GM12878 (cell line): ENCODE data around the gene IKBIP. TPM values are rescaled to one million over a fixed set of nuclear protein-coding genes. Genes with fewer than 3 reads are reported as not detected.

Source experiments
- ATAC-seq: fragments of 200-7000 bp; cut with Tn5 transposase; 3 replicates; pipeline ENCODE4 v1.9.1; 2020; ENCODE audit warnings: mild to moderate bottlenecking, moderate library complexity
- BruUV-seq: library from RNA; stranded (reverse); fragments of 400-500 nt; replicated peaks from 2 replicates; lab custom pipeline; 2021; lab: Mats Ljungman, UMichigan
- CTCF ChIA-PET: fragments of 300-600 bp; sonication (Branson Sonifier 250); formaldehyde crosslinking; extraction: SDS; loops from one replicate; lab custom pipeline; 2021; ENCODE audit warnings: inconsistent platforms; lab: Yijun Ruan, JAX
- POLR2A ChIA-PET: fragments of 350-600 bp; formaldehyde crosslinking; extraction: SDS; loops from one replicate; lab custom pipeline; 2021; ENCODE audit warnings: inconsistent platforms; lab: Charles Lee
- RAD21 ChIA-PET: fragments of 300-600 bp; sonication (Branson Sonifier 250); formaldehyde crosslinking; loops from one replicate; lab custom pipeline; 2023; ENCODE audit warnings: antibody characterized with exemption; ENCODE audit not compliant: unreplicated experiment; lab: Charles Lee
- SMC1A ChIA-PET: fragments of 300-600 bp; sonication (Branson Sonifier 250); formaldehyde crosslinking; loops from one replicate; lab custom pipeline; 2023; ENCODE audit not compliant: unreplicated experiment, uncharacterized antibody; lab: Charles Lee
- DNase-seq: peaks from one replicate; pipeline ENCODE4 v3.0.0-alpha.2; 2011; ENCODE audit warnings: low read depth, low spot score
- FAIRE-seq: peaks from 3 replicates; lab custom pipeline; 2011; peaks lifted over from hg19 to GRCh38; lab: Jason Lieb, UNC
- H2AFZ ChIP-seq: 2 replicates; pipeline ENCODE4 v1.6.0; 2011; ENCODE audit warnings: low read depth, low read length, control low read depth; ENCODE audit not compliant: control insufficient read depth
- H3K27ac ChIP-seq: 2 replicates; pipeline ENCODE4 v1.5.1; 2011; ENCODE audit warnings: control low read depth; ENCODE audit not compliant: control insufficient read depth, insufficient read depth
- H3K27me3 ChIP-seq, 2 experiments: replicated peaks in 1 of 2; 2 replicates each; pipeline versions ENCODE4 v1.6.0 to v1.6.1; 2011; ENCODE audit warnings: low read length in 1 of 2; ENCODE audit not compliant: control insufficient read depth in 2 of 2, insufficient read depth in 2 of 2
- H3K36me3 ChIP-seq, 2 experiments: 2 replicates each; pipeline ENCODE4 v1.5.1; 2011; ENCODE audit warnings: low read length in 1 of 2; ENCODE audit not compliant: control insufficient read depth in 2 of 2, insufficient read depth in 2 of 2
- H3K4me1 ChIP-seq: 2 replicates; pipeline ENCODE4 v1.6.1; 2011; ENCODE audit warnings: mild to moderate bottlenecking, low read length, moderate library complexity, mixed read lengths; ENCODE audit not compliant: control insufficient read depth, insufficient read depth
- H3K4me2 ChIP-seq: 2 replicates; pipeline ENCODE4 v1.6.0; 2011; ENCODE audit warnings: control low read depth; ENCODE audit not compliant: control insufficient read depth, insufficient read depth
- H3K4me3 ChIP-seq: fragments of 200-600 bp; sonication (generic); 2 replicates; pipeline ENCODE4 v1.5.1; 2016
- H3K79me2 ChIP-seq: 2 replicates; pipeline ENCODE4 v1.6.0; 2011; ENCODE audit warnings: low read length; ENCODE audit not compliant: control insufficient read depth, insufficient read depth
- H3K9ac ChIP-seq: 2 replicates; pipeline ENCODE4 v1.8.0; 2011; ENCODE audit warnings: low read length, control low read depth, mixed read lengths; ENCODE audit not compliant: control insufficient read depth, insufficient read depth
- H3K9me3 ChIP-seq: replicated peaks from 3 replicates; pipeline ENCODE4 v1.5.1; 2011; ENCODE audit warnings: mild to moderate bottlenecking, low read length; ENCODE audit not compliant: control insufficient read depth, insufficient read depth
- H4K20me1 ChIP-seq: 2 replicates; pipeline ENCODE4 v1.6.0; 2011; ENCODE audit not compliant: control insufficient read depth, insufficient read depth
- RBBP5 ChIP-seq: fragments of 200-600 bp; sonication (generic); conservative IDR thresholded peaks from 2 replicates; pipeline ENCODE4 v1.6.1; 2016
- REST ChIP-seq: IDR thresholded peaks from 2 replicates; pipeline ENCODE4 v1.6.1; 2012; ENCODE audit warnings: mild to moderate bottlenecking, low read depth, low read length
- RFX5 ChIP-seq: IDR thresholded peaks from 2 replicates; pipeline ENCODE4 v1.6.1; 2011; ENCODE audit warnings: low read depth, low read length, improper control_type of control experiment
- RUNX3 ChIP-seq: IDR thresholded peaks from 2 replicates; pipeline ENCODE4 v1.6.1; 2012; ENCODE audit warnings: low read length, inconsistent platforms
- SUZ12 ChIP-seq: fragments of 200-600 bp; sonication (generic); IDR thresholded peaks from one replicate; pipeline ENCODE4 v1.6.1; 2018; ENCODE audit warnings: antibody characterized with exemption, mild to moderate bottlenecking; ENCODE audit not compliant: unreplicated experiment
- TCF3 ChIP-seq: IDR thresholded peaks from 2 replicates; pipeline ENCODE4 v1.6.1; 2012; ENCODE audit warnings: low read depth, mild to moderate bottlenecking, low read length, borderline replicate concordance; ENCODE audit not compliant: insufficient read depth
- WGBS: methylation state at CpG from one replicate; pipeline ENCODE4 v1.1.6; 2016; ENCODE audit warnings: low lambda C conversion rate; ENCODE audit not compliant: insufficient replicate concordance, insufficient coverage; ENCODE audit errors: missing lambda C conversion rate; 5-methylcytosine and 5-hydroxymethylcytosine counted together
- in situ Hi-C: fragments of 300-500 bp; cut with MboI; formaldehyde crosslinking; loops from 9 replicates; pipeline ENCODE4 v1.14.3; 2018; ENCODE audit warnings: mixed read lengths
- intact Hi-C: fragments of 100-400 bp; cut with micrococcal nuclease; formaldehyde crosslinking; loops from one replicate; pipeline ENCODE4 v1.14.2; 2022; ENCODE audit not compliant: unreplicated experiment
- polyA plus RNA-seq, 11 experiments: library from polyadenylated mRNA; depleted of rRNA in 4 of 11; unstranded in 6 of 11; stranded (reverse) in 5 of 11; fragments of >200 nt; fragmentation: Nextera tagmentation in 4 of 11; fragmentation: Illumina TruSeq in 1 of 11; extraction: Ambion mirVana in 4 of 11; extraction: Trizol in 1 of 11; gene quantifications; 1 replicate in 1 of 11; 2 replicates in 10 of 11; pipeline versions ENCODE4 v1.2.1 to v1.2.3, GENCODE V29; 2011 to 2016; ENCODE audit warnings: inconsistent platforms in 2 of 11, missing spikeins in 2 of 11, low read depth in 1 of 11
- total RNA-seq, 4 experiments: library from RNA; depleted of rRNA in 3 of 4; stranded (reverse); fragments of >200 nt in 3 of 4; fragmentation: Illumina TruSeq in 1 of 4; extraction: Trizol in 1 of 4; gene quantifications; 2 replicates each; pipeline versions ENCODE4 v1.2.1 to v1.2.3, GENCODE V29; 2013 to 2021

Gene IKBIP
- total and polyA plus RNA-seq, 10 of the 15 experiments (the other 5 are each of a cell fraction or from before 2014, with no cell fraction given): 5.4 to 34.5 (median 18.4) TPM

DNA sequence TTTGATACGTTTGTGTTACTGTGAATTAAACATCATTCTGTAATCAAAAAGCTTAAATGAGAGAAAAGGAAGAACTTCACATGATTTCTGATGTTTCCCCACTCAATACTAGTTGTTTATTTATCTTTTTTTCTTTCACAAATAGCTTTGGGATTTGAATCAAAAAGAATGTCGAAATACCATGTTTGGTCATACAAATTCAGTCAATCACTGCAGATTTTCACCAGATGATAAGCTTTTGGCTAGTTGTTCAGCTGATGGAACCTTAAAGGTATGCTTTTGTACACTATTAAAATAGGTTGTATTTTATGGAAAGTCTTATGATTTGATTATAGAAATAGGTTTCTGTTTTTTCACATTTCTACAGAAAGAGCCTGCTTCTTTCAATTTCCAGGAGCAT, 42.0 kb upstream of the IKBIP start:
- H3K9me3 ChIP-seq: no peaks in the 10 kb centered on the region
- no peak for FAIRE-seq
- SMC1A ChIA-PET: no interaction called here
- no peaks in the 10 kb centered on the region for H3K79me2 ChIP-seq
- intact Hi-C loops (no loop called here), in situ Hi-C loops (no loop called here)
- no peak overlapping the region for H3K4me2 ChIP-seq
- RAD21 ChIA-PET: no interaction called here
- no peak overlapping the region for H2AFZ ChIP-seq
- CTCF ChIA-PET: interaction anchor here (1.3 to 1.5 kb wide), 2 partner anchors 13 to 312 kb away, joined by 4 read pairs; no protein-coding TSS in a partner anchor
- H3K36me3 ChIP-seq: peaks cover 0 to 13% of the 10 kb centered on the region in 2 experiments; a peak in 3 of 4 replicates
- H3K4me1 ChIP-seq: no peaks in the 10 kb centered on the region
- no peak overlapping the region for H3K4me3 ChIP-seq
- TF ChIP-seq SUZ12: no peak
- TF ChIP-seq RBBP5: no peak
- TF ChIP-seq TCF3: no peak
- TF ChIP-seq RFX5: no peak
- no peak for TF ChIP-seq RUNX3
- TF ChIP-seq REST: no peak
- no peaks in the 10 kb centered on the region for H3K27me3 ChIP-seq
- ATAC-seq: no peak
- H3K9ac ChIP-seq: no peak overlapping the region
- no peak for DNase-seq
- BruUV-seq: no TSS peak
- 91% methylated on average over 2 of the region's 2 CpGs for WGBS
- H3K27ac ChIP-seq: no peak overlapping the region
- no peaks in the 10 kb centered on the region for H4K20me1 ChIP-seq
- POLR2A ChIA-PET: no interaction called here
